HEK293 (cell line): ENCODE measurements around the gene SIN3A.

Source experiments
- REST ChIP-seq: fragments of 450-650 bp; formaldehyde crosslinking; IDR thresholded peaks from 2 replicates; pipeline ENCODE4 v1.5.1; 2016; ENCODE audit warnings: missing biosample characterization, missing genetic modification characterization
- YY1 ChIP-seq: fragments of 450-650 bp; formaldehyde crosslinking; IDR thresholded peaks from 2 replicates; pipeline ENCODE4 v1.5.1; 2018; ENCODE audit warnings: missing biosample characterization, missing genetic modification characterization
- ZBTB21 ChIP-seq: fragments of 450-650 bp; formaldehyde crosslinking; IDR thresholded peaks from 2 replicates; pipeline ENCODE4 v1.5.1; 2017; ENCODE audit warnings: missing biosample characterization, missing genetic modification characterization
- ZBTB44 ChIP-seq: fragments of 450-650 bp; IDR thresholded peaks from 2 replicates; pipeline ENCODE4 v1.5.1; 2018; ENCODE audit warnings: missing biosample characterization, mild to moderate bottlenecking, missing genetic modification characterization
- ZBTB8A ChIP-seq: fragments of 450-650 bp; formaldehyde crosslinking; IDR thresholded peaks from 2 replicates; pipeline ENCODE4 v1.5.1; 2016; ENCODE audit warnings: missing biosample characterization, missing genetic modification characterization
- ZNF184 ChIP-seq: fragments of 450-650 bp; IDR thresholded peaks from 2 replicates; pipeline ENCODE4 v1.5.1; 2018; ENCODE audit warnings: missing biosample characterization, mild to moderate bottlenecking, missing genetic modification characterization
- ZNF211 ChIP-seq: fragments of 450-650 bp; formaldehyde crosslinking; IDR thresholded peaks from 2 replicates; pipeline ENCODE4 v1.5.1; 2016; ENCODE audit warnings: low read depth, missing biosample characterization, missing genetic modification characterization
- ZNF214 ChIP-seq: fragments of 450-650 bp; formaldehyde crosslinking; IDR thresholded peaks from 2 replicates; pipeline ENCODE4 v1.5.1; 2017; ENCODE audit warnings: missing biosample characterization, mild to moderate bottlenecking, missing genetic modification characterization, borderline replicate concordance
- ZNF335 ChIP-seq: fragments of 450-650 bp; formaldehyde crosslinking; conservative IDR thresholded peaks from 2 replicates; pipeline ENCODE4 v1.5.1; 2016; ENCODE audit warnings: missing biosample characterization, missing genetic modification characterization
- TF ChIP-seq, protein P1 (sequence below): fragments of 450-650 bp; formaldehyde crosslinking; IDR thresholded peaks from 2 replicates; pipeline ENCODE4 v1.5.1; 2016; ENCODE audit warnings: missing biosample characterization, missing genetic modification characterization, low read depth
- TF ChIP-seq, protein P2 (sequence below): fragments of 450-650 bp; formaldehyde crosslinking; IDR thresholded peaks from 2 replicates; pipeline ENCODE4 v1.5.1; 2016; ENCODE audit warnings: missing biosample characterization, missing genetic modification characterization, low read depth
- TF ChIP-seq, protein P3 (sequence below): fragments of 450-650 bp; formaldehyde crosslinking; IDR thresholded peaks from 2 replicates; pipeline ENCODE4 v1.5.1; 2016; ENCODE audit warnings: missing biosample characterization, missing genetic modification characterization
- TF ChIP-seq, protein P4 (sequence below): fragments of 450-650 bp; formaldehyde crosslinking; IDR thresholded peaks from 2 replicates; pipeline ENCODE4 v1.5.1; 2016; ENCODE audit warnings: missing biosample characterization, missing genetic modification characterization

- TF ChIP-seq, protein P1, sequence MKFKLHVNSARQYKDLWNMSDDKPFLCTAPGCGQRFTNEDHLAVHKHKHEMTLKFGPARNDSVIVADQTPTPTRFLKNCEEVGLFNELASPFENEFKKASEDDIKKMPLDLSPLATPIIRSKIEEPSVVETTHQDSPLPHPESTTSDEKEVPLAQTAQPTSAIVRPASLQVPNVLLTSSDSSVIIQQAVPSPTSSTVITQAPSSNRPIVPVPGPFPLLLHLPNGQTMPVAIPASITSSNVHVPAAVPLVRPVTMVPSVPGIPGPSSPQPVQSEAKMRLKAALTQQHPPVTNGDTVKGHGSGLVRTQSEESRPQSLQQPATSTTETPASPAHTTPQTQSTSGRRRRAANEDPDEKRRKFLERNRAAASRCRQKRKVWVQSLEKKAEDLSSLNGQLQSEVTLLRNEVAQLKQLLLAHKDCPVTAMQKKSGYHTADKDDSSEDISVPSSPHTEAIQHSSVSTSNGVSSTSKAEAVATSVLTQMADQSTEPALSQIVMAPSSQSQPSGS (tag by site-specific recombination): no peak
- TF ChIP-seq, protein P2, sequence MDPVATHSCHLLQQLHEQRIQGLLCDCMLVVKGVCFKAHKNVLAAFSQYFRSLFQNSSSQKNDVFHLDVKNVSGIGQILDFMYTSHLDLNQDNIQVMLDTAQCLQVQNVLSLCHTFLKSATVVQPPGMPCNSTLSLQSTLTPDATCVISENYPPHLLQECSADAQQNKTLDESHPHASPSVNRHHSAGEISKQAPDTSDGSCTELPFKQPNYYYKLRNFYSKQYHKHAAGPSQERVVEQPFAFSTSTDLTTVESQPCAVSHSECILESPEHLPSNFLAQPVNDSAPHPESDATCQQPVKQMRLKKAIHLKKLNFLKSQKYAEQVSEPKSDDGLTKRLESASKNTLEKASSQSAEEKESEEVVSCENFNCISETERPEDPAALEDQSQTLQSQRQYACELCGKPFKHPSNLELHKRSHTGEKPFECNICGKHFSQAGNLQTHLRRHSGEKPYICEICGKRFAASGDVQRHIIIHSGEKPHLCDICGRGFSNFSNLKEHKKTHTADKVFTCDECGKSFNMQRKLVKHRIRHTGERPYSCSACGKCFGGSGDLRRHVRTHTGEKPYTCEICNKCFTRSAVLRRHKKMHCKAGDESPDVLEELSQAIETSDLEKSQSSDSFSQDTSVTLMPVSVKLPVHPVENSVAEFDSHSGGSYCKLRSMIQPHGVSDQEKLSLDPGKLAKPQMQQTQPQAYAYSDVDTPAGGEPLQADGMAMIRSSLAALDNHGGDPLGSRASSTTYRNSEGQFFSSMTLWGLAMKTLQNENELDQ (tag by site-specific recombination): no peak
- TF ChIP-seq ZNF335 (tag by site-specific recombination) (no peak), ZBTB21 (tag by site-specific recombination) (no peak), ZNF184 (no peak), ZBTB44 (tag by site-specific recombination) (no peak), REST (no peak), ZBTB8A (tag by site-specific recombination) (no peak), ZNF211 (tag by site-specific recombination) (no peak), ZNF214 (tag by site-specific recombination) (no peak), YY1 (tag by site-specific recombination) (no peak)
- TF ChIP-seq, protein P3, sequence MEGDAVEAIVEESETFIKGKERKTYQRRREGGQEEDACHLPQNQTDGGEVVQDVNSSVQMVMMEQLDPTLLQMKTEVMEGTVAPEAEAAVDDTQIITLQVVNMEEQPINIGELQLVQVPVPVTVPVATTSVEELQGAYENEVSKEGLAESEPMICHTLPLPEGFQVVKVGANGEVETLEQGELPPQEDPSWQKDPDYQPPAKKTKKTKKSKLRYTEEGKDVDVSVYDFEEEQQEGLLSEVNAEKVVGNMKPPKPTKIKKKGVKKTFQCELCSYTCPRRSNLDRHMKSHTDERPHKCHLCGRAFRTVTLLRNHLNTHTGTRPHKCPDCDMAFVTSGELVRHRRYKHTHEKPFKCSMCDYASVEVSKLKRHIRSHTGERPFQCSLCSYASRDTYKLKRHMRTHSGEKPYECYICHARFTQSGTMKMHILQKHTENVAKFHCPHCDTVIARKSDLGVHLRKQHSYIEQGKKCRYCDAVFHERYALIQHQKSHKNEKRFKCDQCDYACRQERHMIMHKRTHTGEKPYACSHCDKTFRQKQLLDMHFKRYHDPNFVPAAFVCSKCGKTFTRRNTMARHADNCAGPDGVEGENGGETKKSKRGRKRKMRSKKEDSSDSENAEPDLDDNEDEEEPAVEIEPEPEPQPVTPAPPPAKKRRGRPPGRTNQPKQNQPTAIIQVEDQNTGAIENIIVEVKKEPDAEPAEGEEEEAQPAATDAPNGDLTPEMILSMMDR (tag by site-specific recombination): no peak
- TF ChIP-seq, protein P4, sequence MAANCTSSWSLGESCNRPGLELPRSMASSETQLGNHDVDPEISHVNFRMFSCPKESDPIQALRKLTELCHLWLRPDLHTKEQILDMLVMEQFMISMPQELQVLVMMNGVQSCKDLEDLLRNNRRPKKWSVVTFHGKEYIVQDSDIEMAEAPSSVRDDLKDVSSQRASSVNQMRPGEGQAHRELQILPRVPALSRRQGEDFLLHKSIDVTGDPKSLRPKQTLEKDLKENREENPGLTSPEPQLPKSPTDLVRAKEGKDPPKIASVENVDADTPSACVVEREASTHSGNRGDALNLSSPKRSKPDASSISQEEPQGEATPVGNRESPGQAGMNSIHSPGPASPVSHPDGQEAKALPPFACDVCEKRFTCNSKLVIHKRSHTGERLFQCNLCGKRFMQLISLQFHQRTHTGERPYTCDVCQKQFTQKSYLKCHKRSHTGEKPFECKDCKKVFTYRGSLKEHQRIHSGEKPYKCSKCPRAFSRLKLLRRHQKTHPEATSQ: no peak
These were observed 28.9 kb downstream of the SIN3A start for GRCh38 chr15:75422554-75422953.
